H54 (cell line): ENCODE measurements around the gene EVI5.
"Not testable (repeated sequence)": the region's sequence is repeated elsewhere in the genome, so short reads cannot be mapped to it uniquely, and the experiment has no call there.

Source experiments
- DNase-seq: peaks from one replicate; pipeline ENCODE4 v3.0.0; 2011; ENCODE audit warnings: low spot score, mixed read lengths; ENCODE audit not compliant: insufficient read length
- FAIRE-seq: peaks from 3 replicates; lab custom pipeline; 2011; peaks lifted over from hg19 to GRCh38; lab: Jason Lieb, UNC
- POLR2A ChIP-seq: IDR thresholded peaks from 2 replicates; pipeline ENCODE4 v1.6.1; 2011; ENCODE audit warnings: low read depth, mild to moderate bottlenecking, low read length

Gene EVI5

DNA sequence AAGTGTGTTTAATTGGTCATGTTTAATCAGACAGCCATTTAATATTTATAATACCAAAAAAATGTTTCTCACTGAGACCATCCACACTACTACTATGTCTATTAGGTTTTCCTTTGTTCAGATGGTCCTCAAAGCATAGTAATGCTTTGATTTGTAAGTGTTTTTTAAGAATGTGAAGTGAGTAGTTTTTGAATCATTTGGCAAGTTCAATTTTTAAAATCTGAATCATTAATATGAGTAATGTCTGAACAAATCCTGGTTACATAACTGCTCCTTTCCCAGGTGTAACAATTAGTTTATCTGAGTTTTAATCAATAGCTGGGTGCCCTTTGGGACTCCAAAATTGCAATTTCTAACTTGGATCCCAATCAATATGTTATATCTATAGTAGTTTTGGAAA is 23.5 kb upstream of the EVI5 start:
- FAIRE-seq (no peak), DNase-seq (no peak)
- TF ChIP-seq POLR2A: no peak

DNA sequence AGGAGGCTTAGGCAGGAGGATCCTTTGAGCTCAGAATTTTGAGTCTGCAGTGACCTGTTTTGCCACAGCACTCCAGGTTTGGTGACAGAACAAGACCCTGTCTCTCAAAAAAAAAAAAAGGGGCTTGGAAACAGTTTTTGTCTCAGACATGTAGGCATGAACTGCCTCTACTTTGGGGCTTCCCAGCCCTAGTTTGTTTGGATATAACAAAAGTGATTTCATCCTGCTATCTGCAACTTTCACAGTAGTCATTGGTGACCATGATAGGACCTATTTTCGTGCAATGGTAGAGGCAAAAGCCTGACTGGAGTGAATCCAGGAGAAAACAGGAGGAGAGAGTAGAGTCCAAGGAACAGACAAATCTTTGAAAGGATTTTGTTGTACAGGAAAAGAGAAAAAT is 20.3 kb upstream of the EVI5 start:
- FAIRE-seq: no peak
- DNase-seq: no peak
- TF ChIP-seq POLR2A: no peak

DNA sequence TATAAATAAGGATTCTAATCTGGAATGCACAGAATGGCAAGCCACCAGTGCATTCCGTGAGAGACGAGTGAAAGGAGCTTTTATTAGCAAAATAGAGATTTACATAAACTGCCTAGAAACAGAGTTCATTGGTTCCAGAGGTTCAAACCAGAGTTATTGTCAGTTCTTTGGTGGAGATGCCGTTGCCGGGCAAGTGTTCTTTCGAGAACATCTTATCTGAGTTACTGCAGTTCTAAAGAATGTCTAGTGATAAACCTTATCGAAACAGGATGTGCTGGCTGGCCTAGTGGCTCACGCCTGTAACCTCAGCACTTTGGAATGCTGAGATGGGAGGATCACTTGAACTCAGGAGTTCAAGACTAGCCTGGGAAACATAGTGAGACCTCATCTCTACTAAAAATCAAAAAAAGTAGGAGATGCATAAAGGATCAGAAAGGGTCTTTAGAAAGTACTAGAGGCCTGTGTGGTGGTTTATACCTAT is 19.9 kb upstream of the EVI5 start:
- FAIRE-seq (peak; percentile 96), DNase-seq (peak; percentile 49)
- TF ChIP-seq POLR2A: no peak

DNA sequence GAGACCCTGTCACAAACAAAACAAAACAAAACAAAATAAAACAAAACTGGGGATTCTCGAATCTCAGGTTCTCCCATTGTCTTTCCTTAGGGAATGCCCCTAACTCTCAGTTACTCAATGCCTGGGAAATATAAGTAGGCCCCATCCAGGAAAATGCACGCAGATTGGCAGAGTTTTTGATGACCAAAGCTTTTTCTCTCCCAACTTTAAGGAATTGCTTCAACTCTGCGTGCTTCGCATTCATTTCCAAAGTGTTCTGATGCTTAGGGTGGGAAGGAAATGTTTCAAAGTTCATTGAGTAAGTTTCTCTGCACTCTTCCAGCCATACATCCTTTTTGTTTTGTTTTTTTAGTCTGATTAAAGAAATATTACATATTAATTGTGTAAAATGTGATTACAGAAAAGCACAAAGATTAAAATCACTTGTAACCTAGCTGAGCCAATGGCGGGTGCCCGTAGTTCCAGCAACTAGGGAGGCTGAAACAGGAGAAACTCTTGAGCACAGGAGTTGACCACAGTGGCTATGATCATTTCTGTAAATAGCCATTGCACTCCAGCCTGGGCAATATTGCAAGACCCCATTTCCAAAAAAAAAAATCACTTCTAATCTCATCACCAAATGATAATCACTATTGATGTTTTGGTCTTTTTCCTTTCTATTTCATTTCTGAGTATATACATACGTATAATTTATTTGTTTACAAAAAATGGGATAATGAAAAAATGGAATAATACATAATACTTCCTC is 18.4 kb upstream of the EVI5 start:
- no peak for FAIRE-seq

DNA sequence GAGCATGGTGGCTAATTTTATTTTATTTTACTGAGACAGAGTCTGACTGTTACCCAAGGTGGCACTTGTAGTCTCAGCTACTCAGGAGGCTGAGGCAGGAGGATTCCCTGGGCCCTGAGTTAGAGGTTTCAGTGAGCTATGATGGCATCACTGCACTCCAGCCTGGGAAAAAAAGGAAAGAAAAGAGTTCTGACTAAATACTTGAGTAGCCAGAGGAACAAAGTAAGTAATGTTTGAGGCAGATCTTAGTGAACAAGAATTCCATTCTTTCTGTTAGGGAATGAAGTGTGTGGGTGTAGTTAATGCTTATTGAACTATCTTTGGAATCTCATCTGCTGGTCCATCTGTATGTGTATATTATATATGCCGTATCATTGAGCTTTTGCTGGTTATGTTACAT is 13.1 kb upstream of the EVI5 start:
- no peak for TF ChIP-seq POLR2A
- DNase-seq (no peak), FAIRE-seq (no peak)

More for the DNA sequence above, 18.4 kb upstream of the EVI5 start:
- TF ChIP-seq POLR2A: no peak
- no peak for DNase-seq

DNA sequence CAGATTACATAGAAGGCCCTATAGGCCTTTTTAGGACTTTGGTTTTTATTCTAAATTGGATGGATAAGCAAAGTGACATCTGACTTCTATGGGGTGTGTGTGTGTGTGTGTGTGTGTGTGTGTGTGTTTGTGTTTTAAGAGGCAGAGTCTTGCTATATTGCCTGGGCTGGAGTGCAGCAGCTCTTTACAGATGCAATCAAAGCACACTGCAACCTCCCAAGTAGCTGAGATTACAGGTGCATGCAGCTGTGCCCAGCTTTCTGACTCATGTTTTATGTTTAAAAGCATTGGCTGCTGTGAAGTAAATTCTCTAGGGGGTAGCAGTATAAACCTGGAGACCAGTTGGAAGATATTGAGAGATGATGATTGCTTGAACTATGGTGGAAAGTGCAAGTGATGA is 12.4 kb upstream of the EVI5 start:
- DNase-seq (no peak), FAIRE-seq (no peak)
- TF ChIP-seq POLR2A: no peak

DNA sequence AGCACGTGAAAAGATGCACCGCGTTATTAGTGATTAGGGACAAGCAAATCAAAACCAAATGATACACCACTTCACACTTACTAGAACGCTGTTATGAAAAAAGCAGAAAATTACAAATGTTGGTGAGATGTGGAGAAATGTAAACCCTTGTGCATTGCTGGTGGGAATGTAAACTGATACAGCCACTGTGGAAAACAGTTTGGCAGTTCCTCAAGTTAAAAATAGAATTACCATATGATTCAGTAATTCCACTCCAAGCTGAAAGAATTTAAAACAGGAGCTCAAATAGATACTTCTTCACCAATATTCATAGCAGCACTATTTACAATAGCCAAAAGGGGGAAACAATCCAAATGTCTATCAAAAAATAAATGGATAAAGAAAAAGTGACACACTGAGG is 10.3 kb upstream of the EVI5 start:
- FAIRE-seq: no peak
- no peak for TF ChIP-seq POLR2A
- no peak for DNase-seq

DNA sequence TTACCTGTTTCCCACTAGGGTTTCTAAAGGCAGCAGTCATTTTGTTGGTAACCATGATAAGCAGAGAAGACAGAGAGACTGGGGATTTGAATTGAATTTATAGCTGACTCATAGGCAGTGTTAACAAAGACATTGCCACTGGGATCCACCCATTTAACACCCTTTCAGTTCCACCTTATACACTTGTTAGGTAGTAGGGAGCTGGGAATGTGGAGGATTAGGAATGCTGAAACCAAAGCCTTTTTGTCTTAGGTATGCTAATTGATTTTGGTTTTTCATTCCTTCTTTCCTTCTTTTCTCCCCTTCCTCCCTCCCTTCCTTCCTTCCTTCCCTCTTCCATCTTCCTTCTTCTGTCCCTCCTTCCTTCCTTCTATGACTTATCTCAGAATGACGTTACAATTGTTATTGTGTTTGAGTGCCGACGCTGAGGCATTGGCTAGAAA is 7.5 kb upstream of the EVI5 start:
- FAIRE-seq: peak; percentile 20
- no peak for TF ChIP-seq POLR2A
- no peak for DNase-seq

DNA sequence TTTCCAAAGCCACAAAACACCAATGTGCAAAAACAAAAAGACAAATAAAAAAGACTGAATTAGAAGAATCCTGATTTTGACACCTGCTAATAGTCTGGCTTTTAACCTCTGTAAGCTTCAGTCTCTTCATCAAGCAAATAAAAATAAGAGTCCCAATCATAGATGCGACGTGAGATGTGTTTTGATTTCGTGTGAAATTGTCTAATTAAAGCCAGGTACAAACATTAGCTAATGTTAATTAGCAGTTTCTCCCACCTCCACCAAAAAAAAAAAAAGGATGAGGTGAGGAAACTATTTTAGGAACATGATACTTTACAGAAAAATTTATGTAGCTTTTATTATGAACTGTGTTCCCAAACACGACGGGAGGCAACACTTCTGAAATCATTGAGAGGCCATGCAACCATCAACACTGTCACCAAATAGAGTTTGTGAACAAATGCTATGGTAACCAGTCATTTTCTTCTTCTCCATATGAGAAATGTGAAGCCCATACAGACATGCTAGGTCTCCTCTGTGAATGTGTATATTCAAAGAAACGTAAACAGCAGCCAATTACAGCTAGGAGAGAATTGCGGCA is 6.7 kb upstream of the EVI5 start:
- DNase-seq: no peak
- TF ChIP-seq POLR2A: no peak
- no peak for FAIRE-seq

DNA sequence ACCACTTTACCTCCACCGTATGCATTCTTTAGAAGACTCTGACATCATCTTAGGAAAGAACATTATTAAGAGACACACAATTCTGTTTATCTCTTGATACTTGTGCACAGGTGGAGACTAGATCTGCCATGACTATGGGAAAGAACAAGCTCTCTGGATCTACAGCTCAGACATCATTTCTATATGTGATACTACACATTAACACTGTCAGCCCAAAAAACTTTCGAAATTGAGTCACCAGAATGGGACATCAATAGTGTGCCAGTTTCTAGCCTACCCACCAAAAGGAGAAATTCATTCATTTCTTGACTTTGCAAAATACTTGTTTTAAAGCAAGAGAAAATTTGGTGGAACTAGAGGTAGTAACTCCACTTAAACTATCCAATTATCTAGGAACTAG is 6.0 kb upstream of the EVI5 start:
- DNase-seq: no peak
- TF ChIP-seq POLR2A: no peak
- no peak for FAIRE-seq

DNA sequence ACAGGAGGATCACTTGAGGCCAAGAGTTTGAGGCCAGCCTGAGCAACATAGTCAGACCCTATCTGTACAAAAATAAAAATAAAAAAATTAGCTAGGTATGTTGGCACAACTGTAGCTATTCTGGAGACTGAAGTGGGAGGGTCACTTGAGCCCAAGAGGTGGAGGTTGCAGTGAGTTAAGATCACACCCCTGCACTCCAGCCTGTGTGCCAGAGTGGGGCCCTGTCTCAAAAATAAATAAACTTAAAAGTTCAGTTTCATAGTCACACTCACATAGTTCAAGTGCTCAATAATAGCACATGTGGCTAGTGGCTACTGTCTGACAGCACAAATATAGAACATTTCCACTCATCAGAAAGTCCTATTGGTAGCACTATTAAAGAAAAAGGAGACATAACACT is 5.2 kb upstream of the EVI5 start:
- TF ChIP-seq POLR2A: no peak
- DNase-seq (no peak), FAIRE-seq (no peak)

DNA sequence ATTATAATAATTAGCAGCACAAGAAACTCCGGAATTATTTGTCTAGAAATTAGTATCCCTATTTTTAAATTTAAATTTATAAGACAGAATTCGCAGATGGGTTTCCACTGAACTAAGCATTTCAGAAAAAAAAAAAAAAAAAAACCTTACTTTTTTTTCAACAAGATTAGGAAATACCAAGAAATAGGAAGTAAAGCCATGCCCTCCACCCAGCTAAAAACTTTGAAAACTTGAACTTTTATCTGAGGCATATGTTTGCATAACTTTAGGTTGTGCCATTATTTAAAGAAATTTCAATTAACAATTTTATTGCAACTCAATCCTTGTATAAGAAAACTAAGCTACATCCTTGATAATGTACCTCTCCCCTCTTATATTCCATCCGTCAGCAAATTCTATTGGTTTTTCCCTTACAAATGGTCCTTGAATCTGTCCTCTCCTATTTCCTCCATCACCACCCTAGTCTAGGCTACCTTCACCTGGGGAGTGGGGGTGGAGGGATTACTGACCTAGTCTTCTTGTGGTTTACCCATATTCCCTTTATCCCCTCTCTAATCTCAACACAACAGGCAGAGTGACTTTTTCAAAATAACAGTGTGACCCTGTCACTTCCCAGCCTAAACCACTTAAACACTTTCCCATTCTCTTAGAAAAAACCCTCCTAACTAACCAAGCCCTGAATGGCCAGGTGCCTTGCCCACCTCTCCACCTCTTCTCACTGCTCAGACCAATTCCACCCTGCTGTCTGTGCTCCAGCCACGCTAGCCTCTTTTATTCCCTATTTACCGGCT is 1.4 kb upstream of the EVI5 start:
- DNase-seq (no peak), FAIRE-seq (no peak)
- TF ChIP-seq POLR2A: no peak

DNA sequence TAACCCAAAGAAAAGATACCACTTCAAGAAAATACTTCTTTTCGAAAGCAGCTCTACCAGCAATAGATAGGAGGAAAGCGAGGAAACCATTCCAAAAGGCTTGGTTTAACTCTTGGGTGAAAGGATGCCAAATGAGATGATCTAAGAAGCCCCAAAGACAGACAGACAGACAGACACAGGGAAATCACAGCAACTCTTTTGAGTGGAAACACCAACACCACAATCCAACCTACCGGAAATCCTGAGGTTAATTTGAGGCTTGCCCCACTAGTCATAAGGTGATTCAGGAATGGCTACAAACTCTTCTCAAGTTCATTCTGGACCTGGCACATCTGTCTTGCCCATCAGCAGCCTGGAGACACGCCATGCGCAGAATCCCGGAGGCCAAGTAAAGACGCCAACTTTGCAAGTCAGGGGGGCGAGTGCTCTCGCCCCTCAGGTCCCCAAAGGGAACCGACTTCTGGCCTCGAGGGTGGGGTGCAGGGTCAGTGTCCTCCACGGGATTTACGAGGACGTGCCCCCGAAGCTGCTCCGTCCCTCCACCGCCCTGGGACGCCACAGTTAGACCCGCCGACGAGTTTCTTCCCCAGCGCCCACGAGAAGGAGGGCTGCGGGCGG is 778 bp downstream of the EVI5 start:
- TF ChIP-seq POLR2A: no peak
- DNase-seq: peak; percentile 33
- FAIRE-seq: peak; percentile 86

DNA sequence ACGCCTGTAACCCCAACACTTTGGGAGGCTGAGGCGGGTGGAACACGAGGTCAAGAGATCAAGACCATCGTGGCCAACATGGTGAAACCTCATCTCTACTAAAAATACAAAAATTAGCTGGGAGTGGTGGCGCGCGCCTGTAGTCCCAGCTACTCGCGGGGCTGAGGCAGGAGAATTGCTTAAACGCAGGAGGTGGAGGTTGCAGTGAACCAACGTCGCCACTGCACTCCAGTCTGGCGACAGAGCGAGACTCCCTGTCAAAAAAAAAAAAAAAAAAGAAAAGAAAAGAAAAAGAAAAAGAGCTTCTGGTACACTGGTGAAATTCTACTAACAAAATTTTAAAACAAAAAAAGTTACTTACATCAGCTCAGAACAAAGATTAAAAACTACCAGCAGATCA is 1.4 kb downstream of the EVI5 start:
- not testable (repeated sequence) for DNase-seq, FAIRE-seq
